H1 (cell line): ENCODE results near the gene BAG1. TPM values are rescaled to one million over a fixed set of nuclear protein-coding genes. Genes with fewer than 3 reads are reported as not detected.

Experiments
- BRCA1 ChIP-seq: IDR thresholded peaks from 2 replicates; pipeline ENCODE4 v1.6.1; 2012; ENCODE audit warnings: low read depth, low read length, improper control_type of control experiment
- EZH2 ChIP-seq: fragments of 200-600 bp; sonication (generic); IDR thresholded peaks from 2 replicates; pipeline ENCODE4 v1.7.1; 2012; ENCODE audit warnings: low read depth, mild to moderate bottlenecking, moderate library complexity, low read length, inconsistent platforms; ENCODE audit not compliant: severe bottlenecking
- NRF1 ChIP-seq: IDR thresholded peaks from 2 replicates; pipeline ENCODE4 v1.6.1; 2011; ENCODE audit warnings: mild to moderate bottlenecking, low read depth, low read length, improper control_type of control experiment
- SRF ChIP-seq: IDR thresholded peaks from 2 replicates; pipeline ENCODE4 v1.6.1; 2011; ENCODE audit warnings: mild to moderate bottlenecking, low read depth, low read length, moderate library complexity
- TBP ChIP-seq: IDR thresholded peaks from 2 replicates; pipeline ENCODE4 v1.6.1; 2011; ENCODE audit warnings: low read depth, low read length, improper control_type of control experiment
- TCF12 ChIP-seq: IDR thresholded peaks from 2 replicates; pipeline ENCODE4 v1.6.1; 2011; ENCODE audit warnings: low read depth, mild to moderate bottlenecking, low read length
- polyA plus RNA-seq, 7 experiments: library from polyadenylated mRNA; depleted of rRNA in 3 of 7; stranded (reverse) in 5 of 7; unstranded in 2 of 7; fragments of >200 nt in 5 of 7; fragments of 200-250 nt in 2 of 7; gene quantifications; 1 replicate in 5 of 7; 2 replicates in 1 of 7; 4 replicates in 1 of 7; pipeline versions ENCODE4 v1.2.1 to v1.2.3, GENCODE V29; 2011 to 2013; ENCODE audit warnings: missing spikeins in 2 of 7, mixed read lengths in 2 of 7
- total RNA-seq: library from RNA; stranded (reverse); fragmentation: NEBNext Ultra II Directional; extraction: Animal tissue kit (Norgen Biotek cat#: 25700); gene quantifications from 2 replicates; pipeline ENCODE4 v1.2.1, GENCODE V29; 2021
- TF ChIP-seq, protein P1 (sequence below): IDR thresholded peaks from 2 replicates; pipeline ENCODE4 v1.6.1; 2012; ENCODE audit warnings: low read length, inconsistent platforms
- TF ChIP-seq, protein P2 (sequence below): IDR thresholded peaks from 2 replicates; pipeline ENCODE4 v1.6.1; 2011; ENCODE audit warnings: low read depth, mild to moderate bottlenecking, low read length; ENCODE audit not compliant: insufficient read depth

BAG1 gene
- total and polyA plus RNA-seq, 2 of the 8 experiments (the other 6 are each of a cell fraction or from before 2014, with no cell fraction given), result 14.7 to 59.8 TPM

DNA sequence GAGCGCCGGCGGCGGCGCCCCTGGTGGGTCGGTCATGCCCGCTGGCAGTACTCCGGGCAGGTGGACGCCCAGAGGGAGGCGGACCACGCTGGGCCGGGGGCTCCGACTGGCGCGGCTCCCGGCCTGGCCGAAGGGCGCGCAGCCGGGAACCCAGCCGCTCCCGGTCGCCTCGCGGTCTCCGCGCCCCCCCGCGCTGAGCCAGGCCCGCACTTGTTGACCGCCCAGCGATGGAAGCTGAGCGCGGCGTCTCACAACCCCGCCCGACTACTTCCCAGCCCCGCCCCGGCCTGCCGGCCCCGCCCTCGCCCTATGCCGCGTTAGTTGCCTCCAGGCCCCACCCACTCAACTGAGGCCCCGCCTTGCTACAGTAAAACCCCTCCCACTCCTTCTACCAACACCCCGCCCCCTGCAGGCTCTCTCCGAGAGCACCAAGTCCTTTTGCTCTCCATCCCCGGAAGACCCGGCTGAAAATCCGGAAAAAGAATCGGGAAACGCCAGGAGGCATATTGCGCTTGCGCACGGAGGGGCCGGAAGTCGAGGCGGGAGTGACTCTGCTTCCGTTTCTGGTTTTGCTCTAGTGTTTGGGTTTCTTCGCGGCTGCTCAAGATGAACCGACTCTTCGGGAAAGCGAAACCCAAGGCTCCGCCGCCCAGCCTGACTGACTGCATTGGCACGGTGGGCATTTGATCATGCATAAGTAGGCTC, at the start of gene BAG1, which contains the start of gene CHMP5 (continued):
- TF ChIP-seq NRF1 (peak; percentile 79), TBP (no peak), EZH2 (no peak), BRCA1 (no peak), TCF12 (no peak), SRF (peak; percentile 6; the same call in 1 of the 2 replicates)
- TF ChIP-seq, protein P1, sequence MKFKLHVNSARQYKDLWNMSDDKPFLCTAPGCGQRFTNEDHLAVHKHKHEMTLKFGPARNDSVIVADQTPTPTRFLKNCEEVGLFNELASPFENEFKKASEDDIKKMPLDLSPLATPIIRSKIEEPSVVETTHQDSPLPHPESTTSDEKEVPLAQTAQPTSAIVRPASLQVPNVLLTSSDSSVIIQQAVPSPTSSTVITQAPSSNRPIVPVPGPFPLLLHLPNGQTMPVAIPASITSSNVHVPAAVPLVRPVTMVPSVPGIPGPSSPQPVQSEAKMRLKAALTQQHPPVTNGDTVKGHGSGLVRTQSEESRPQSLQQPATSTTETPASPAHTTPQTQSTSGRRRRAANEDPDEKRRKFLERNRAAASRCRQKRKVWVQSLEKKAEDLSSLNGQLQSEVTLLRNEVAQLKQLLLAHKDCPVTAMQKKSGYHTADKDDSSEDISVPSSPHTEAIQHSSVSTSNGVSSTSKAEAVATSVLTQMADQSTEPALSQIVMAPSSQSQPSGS, result no peak
- TF ChIP-seq, protein P2, sequence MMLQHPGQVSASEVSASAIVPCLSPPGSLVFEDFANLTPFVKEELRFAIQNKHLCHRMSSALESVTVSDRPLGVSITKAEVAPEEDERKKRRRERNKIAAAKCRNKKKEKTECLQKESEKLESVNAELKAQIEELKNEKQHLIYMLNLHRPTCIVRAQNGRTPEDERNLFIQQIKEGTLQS, result no peak
